Activated naive CD8-positive, alpha-beta T cell (primary cell): Measurements from ENCODE around the gene FOXN3.

Source experiments
- H3K27ac Mint-ChIP-seq: one replicate; pipeline ENCODE4 v1.8.0; 2021; ENCODE audit warnings: mixed read lengths
- H3K27me3 Mint-ChIP-seq: one replicate; pipeline ENCODE4 v1.8.0; 2021; ENCODE audit warnings: mixed read lengths
- H3K36me3 Mint-ChIP-seq: one replicate; pipeline ENCODE4 v1.8.0; 2021; ENCODE audit warnings: mixed read lengths
- H3K4me1 Mint-ChIP-seq: one replicate; pipeline ENCODE4 v1.8.0; 2021; ENCODE audit warnings: low read depth, mixed read lengths
- H3K4me3 Mint-ChIP-seq: one replicate; pipeline ENCODE4 v1.8.0; 2021; ENCODE audit warnings: mild to moderate bottlenecking, mixed read lengths
- H3K9me3 Mint-ChIP-seq: one replicate; pipeline ENCODE4 v1.8.0; 2021; ENCODE audit warnings: low read depth, mixed read lengths

FOXN3 gene

GRCh38 chr14:89417091-89417464 is at the start of gene FOXN3:
Gene FOXN3, minus strand, starts transcription at chr14:89417233. Its CDS starts 4,757 bp downstream, at chr14:89412476.
- Mint-ChIP-seq H3K4me1 (peaks cover 56% of the 10 kb centered on the region), H3K36me3 (peaks cover 6% of the 10 kb centered on the region), H3K9me3 (no peaks in the 10 kb centered on the region), H3K27me3 (no peaks in the 10 kb centered on the region), H3K4me3 (peak within 1 kb of the TSS; percentile 93), H3K27ac (peak within 1 kb of the TSS; percentile 98)

- H3K4me3 Mint-ChIP-seq, result peak overlapping the region; percentile 57
- no peaks in the 10 kb centered on the region for H3K27me3 Mint-ChIP-seq
- peak overlapping the region; percentile 86 for H3K27ac Mint-ChIP-seq
- H3K36me3 Mint-ChIP-seq, result peaks cover 14% of the 10 kb centered on the region
- no peaks in the 10 kb centered on the region for H3K9me3 Mint-ChIP-seq
- H3K4me1 Mint-ChIP-seq, result peaks cover 66% of the 10 kb centered on the region
Observed at GRCh38 chr14:89466484-89466883, 49.5 kb upstream of the FOXN3 start.

DNA sequence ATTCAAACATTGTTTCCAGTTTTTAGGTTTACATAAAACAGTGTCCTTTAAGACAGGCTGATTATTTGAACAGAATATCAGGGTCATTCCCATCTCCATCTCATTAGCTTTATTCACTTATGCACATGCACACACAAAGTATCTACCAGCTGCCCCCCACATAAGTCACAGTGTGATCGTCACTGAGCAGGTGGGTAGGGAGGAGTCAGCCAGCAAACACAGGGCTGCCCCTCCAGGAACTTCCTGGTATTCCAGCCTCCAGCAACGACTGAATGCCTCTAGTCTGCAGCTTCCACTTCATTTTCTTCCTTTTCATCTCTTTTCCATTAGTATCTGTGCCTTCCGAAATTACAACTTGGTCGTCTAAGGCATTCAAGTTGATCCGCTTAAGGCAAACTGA is 48.8 kb upstream of the FOXN3 start:
- peak overlapping the region; percentile 86 for H3K27ac Mint-ChIP-seq
- H3K27me3 Mint-ChIP-seq, result no peaks in the 10 kb centered on the region
- peaks cover 16% of the 10 kb centered on the region for H3K36me3 Mint-ChIP-seq
- peaks cover 67% of the 10 kb centered on the region for H3K4me1 Mint-ChIP-seq
- no peaks in the 10 kb centered on the region for H3K9me3 Mint-ChIP-seq
- no peak overlapping the region for H3K4me3 Mint-ChIP-seq

- Mint-ChIP-seq H3K27me3 (no peaks in the 10 kb centered on the region), H3K4me1 (peaks cover 50% of the 10 kb centered on the region), H3K4me3 (no peak overlapping the region), H3K27ac (no peak overlapping the region), H3K9me3 (no peaks in the 10 kb centered on the region), H3K36me3 (peaks cover 15% of the 10 kb centered on the region)
Observed at GRCh38 chr14:89461256-89461655, 44.2 kb upstream of the FOXN3 start.

DNA sequence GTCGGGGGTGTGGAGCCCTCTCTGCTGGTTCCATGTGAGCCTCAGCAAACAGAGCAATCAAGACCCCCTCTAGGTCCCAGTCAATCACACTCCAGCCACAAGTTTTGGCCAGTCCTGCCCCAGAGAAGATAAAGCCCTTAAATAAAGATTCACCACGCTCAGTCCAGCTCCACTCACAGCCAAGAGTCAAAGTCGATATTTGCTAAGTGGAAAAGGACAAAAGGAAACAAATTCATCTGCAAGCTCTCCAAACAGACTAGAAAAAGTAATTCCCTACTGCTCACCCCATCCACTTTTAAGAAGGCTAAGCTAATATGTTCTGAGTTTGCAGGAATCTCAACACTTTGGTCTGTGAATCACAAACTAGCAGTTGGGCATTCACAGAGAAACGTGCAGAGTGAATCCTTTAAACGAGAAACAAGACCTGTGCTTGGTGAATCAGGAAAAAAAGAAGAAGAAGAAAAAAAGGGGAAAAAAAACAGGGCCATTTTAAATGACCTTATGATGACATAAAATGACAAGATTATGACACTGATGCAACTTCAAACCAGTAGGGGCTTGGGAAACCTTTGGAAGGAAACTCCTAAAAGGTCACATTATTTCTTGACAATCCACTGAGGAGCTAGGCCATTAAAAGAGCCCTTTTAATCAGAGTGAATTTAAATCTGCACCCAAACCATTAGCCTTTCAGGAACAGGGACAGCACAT is 41.8 kb upstream of the FOXN3 start:
- Mint-ChIP-seq H3K9me3 (no peaks in the 10 kb centered on the region), H3K4me1 (peaks cover 39% of the 10 kb centered on the region)

DNA sequence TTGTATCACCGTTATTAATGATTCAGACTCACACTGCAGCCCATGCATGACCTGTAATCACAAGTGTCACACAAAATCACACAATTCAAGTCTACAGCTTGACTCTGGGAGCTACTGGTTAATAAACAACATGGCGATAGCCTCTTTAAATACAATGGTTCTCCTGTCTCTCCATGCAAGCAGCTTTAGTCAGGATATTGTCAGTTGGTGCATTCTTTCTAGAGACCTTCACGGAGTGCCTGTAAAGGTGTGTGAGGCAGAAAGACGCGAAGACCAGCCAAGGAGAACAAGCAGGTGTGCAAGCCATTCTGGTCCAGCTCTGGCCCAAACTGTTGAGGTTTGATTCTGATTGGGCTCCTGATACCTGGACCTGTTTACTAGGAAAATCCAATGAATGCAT is 40.0 kb upstream of the FOXN3 start:
- no peak overlapping the region for H3K4me3 Mint-ChIP-seq
- H3K36me3 Mint-ChIP-seq, result peaks cover 10% of the 10 kb centered on the region
- H3K27me3 Mint-ChIP-seq, result no peaks in the 10 kb centered on the region
- H3K4me1 Mint-ChIP-seq, result peaks cover 32% of the 10 kb centered on the region
- no peaks in the 10 kb centered on the region for H3K9me3 Mint-ChIP-seq
- H3K27ac Mint-ChIP-seq, result no peak overlapping the region

More for the DNA sequence above, 41.8 kb upstream of the FOXN3 start:
- Mint-ChIP-seq H3K27me3 (no peaks in the 10 kb centered on the region), H3K36me3 (peaks cover 10% of the 10 kb centered on the region), H3K27ac (no peak overlapping the region), H3K4me3 (no peak overlapping the region)

DNA sequence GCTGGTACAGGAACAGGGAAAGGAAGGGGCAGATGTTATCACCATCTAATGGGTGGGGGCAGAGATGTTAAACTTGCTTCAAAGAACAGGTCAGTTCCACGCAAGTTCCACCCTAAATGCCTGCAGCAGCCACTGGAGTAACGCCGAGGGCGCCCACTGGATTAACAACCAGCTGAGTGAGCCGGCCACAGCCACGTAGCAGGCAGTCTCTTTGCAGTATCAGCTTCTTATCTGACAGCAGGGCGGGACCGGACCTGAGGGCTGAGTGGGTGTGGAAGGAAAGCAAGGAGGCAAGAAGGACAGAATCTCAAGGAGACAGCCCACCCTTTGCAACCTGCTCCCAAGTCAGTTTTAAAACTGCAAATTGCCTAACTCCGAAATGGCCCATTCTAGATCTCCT is 38.4 kb upstream of the FOXN3 start:
- H3K4me1 Mint-ChIP-seq, result peaks cover 29% of the 10 kb centered on the region
- H3K9me3 Mint-ChIP-seq, result no peaks in the 10 kb centered on the region

DNA sequence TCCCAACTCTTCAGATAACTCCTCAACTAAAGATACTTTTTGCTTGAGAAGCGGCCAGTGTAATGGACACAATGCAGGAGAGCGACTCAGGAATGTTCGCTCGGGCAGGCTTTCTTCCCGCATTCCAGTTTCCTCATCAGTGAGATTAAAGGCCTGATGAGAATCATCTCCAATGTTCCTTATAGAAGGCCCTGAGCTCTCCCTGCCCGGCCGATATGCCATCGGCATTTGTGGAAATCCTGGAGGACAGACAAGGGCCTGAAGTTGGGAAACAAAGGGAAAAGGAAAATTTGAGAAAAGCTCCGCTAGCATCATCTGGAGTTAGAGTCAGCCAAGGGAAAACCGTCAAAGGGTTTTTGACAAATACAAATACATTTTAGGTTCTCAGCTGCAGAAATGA is 38.0 kb upstream of the FOXN3 start:
- H3K4me3 Mint-ChIP-seq, result no peak overlapping the region
- H3K27me3 Mint-ChIP-seq, result no peaks in the 10 kb centered on the region
- peak overlapping the region; percentile 5 for H3K27ac Mint-ChIP-seq
- peaks cover 26% of the 10 kb centered on the region for H3K4me1 Mint-ChIP-seq
- no peaks in the 10 kb centered on the region for H3K9me3 Mint-ChIP-seq
- H3K36me3 Mint-ChIP-seq, result peaks cover 2% of the 10 kb centered on the region

More for the DNA sequence above, 38.4 kb upstream of the FOXN3 start:
- Mint-ChIP-seq H3K27ac (peak overlapping the region; percentile 5), H3K4me3 (no peak overlapping the region), H3K36me3 (peaks cover 5% of the 10 kb centered on the region), H3K27me3 (no peaks in the 10 kb centered on the region)

DNA sequence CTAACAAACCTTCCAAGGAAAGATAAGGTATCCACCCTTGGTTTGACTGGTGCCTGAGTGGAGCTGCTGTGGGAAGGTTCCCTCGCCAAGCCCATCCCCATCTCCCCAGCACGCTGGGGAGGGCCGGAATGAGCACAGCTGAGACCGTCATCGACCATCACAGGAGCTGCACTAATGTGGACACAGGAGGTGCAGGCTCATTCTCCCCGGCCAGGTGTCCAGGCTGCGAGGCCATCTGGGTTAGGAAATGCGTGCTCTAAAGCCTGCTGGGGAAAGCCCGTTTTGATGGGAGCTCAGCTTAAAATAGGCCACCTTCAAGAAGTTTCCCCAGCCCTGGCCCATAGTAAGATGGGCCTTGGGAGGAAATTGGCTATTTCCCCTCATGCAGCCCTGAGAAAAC is 35.2 kb upstream of the FOXN3 start:
- Mint-ChIP-seq H3K4me1 (peaks cover 37% of the 10 kb centered on the region), H3K9me3 (no peaks in the 10 kb centered on the region), H3K36me3 (peaks cover 6% of the 10 kb centered on the region), H3K27me3 (no peaks in the 10 kb centered on the region), H3K4me3 (no peak overlapping the region), H3K27ac (no peak overlapping the region)

DNA sequence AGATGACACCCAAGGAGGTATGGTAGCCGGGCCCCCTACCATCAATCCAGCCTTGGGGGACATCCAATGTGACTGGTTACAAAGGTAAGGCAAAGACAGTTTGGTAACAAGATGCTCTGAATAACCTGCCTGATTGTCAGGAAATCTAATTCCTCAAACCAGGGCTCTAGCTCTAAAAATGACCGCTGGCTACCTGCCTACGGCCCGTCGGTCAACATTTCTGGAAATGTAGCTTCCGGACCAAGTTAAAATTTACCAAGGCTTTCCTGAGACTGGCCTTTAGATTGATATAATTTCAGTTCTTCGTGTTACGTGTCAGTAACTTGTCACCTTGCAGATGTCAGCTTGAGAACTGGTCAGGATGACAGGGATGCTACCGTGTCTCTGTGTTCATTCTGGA is 34.2 kb upstream of the FOXN3 start:
- Mint-ChIP-seq H3K27ac (peak overlapping the region; percentile 34), H3K27me3 (no peaks in the 10 kb centered on the region), H3K4me3 (no peak overlapping the region), H3K9me3 (no peaks in the 10 kb centered on the region), H3K4me1 (peaks cover 41% of the 10 kb centered on the region), H3K36me3 (peaks cover 6% of the 10 kb centered on the region)

DNA sequence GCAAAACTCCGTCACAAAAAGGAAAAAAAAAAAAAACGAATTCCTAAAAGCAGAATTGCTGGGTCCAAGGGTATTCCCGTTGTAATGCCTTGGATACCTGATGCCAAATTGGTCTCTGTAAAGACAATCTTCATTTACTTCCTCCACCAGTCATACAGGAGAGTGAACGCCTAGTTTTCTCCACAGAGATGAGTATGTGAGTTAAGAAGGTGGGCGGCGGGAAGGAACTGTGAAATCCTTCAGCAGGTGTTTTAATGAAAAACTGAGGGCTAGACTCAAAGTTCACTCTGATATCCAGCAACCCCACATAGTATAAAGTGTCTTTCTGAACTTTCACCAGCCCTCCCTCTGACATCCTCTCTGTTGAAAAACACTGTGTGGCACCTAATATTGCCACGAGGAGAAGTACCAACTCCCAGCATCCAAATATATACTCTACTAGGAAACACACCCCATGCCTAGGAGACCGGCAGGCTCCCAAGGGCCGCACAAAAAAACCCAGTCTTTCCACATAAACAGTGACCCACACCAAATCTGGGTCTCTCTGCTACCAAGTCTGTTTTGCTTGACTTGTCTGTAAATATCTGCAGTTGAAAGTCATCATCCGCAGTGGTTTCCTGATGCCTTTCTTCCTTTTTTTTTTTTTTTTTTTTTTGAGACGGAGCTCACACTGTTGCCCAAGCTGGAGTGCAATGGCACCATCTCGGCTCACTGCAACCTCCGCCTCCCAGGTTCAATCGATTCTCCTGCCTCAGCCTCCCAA is 30.3 kb upstream of the FOXN3 start:
- Mint-ChIP-seq H3K36me3 (peaks cover 6% of the 10 kb centered on the region), H3K4me1 (peaks cover 72% of the 10 kb centered on the region), H3K27ac (peak overlapping the region; percentile 92), H3K4me3 (peak overlapping the region; percentile 17), H3K9me3 (no peaks in the 10 kb centered on the region), H3K27me3 (no peaks in the 10 kb centered on the region)

GRCh38 chr14:89445273-89445973 is 28.4 kb upstream of the FOXN3 start:
- Mint-ChIP-seq H3K4me1 (peaks cover 81% of the 10 kb centered on the region), H3K27me3 (no peaks in the 10 kb centered on the region), H3K27ac (peak overlapping the region; percentile 96), H3K9me3 (no peaks in the 10 kb centered on the region), H3K4me3 (peak overlapping the region; percentile 49), H3K36me3 (peaks cover 10% of the 10 kb centered on the region)

- Mint-ChIP-seq H3K36me3 (peaks cover 10% of the 10 kb centered on the region), H3K4me3 (peak overlapping the region; percentile 79), H3K27me3 (no peaks in the 10 kb centered on the region), H3K9me3 (no peaks in the 10 kb centered on the region), H3K4me1 (peaks cover 80% of the 10 kb centered on the region), H3K27ac (peak overlapping the region; percentile 96)
Observed at GRCh38 chr14:89444516-89445125, 27.6 kb upstream of the FOXN3 start.

- Mint-ChIP-seq H3K4me3 (peak overlapping the region; percentile 79), H3K27ac (peak overlapping the region; percentile 96), H3K4me1 (peaks cover 77% of the 10 kb centered on the region), H3K27me3 (no peaks in the 10 kb centered on the region), H3K36me3 (peaks cover 6% of the 10 kb centered on the region), H3K9me3 (no peaks in the 10 kb centered on the region)
Observed at GRCh38 chr14:89444044-89444443, 27.0 kb upstream of the FOXN3 start.
